Panc1 (cell line): ENCODE measurements around the gene MAGEC3.
"Not testable (repeated sequence)": the region's sequence is repeated elsewhere in the genome, so short reads cannot be mapped to it uniquely, and the experiment has no call there.

Source experiments
- CTCF ChIP-seq: fragments of 450-650 bp; IDR thresholded peaks from 2 replicates; pipeline ENCODE4 v1.5.1; 2017; ENCODE audit warnings: mild to moderate bottlenecking
- POLR2AphosphoS5 ChIP-seq: IDR thresholded peaks from 2 replicates; pipeline ENCODE4 v1.6.1; 2012; ENCODE audit warnings: mild to moderate bottlenecking, low read depth, low read length, moderate library complexity

GRCh38 chrX:141888811-141889210 is 50.7 kb downstream of the MAGEC3 start:
- TF ChIP-seq CTCF, POLR2AphosphoS5: not testable (repeated sequence)
